ENCODE data around the gene LIPT1. TPM values are rescaled to one million over a fixed set of nuclear protein-coding genes. Genes with fewer than 3 reads are reported as not detected.

Gene LIPT1
- 10.1 TPM for polyA plus RNA-seq (2013)

DNA sequence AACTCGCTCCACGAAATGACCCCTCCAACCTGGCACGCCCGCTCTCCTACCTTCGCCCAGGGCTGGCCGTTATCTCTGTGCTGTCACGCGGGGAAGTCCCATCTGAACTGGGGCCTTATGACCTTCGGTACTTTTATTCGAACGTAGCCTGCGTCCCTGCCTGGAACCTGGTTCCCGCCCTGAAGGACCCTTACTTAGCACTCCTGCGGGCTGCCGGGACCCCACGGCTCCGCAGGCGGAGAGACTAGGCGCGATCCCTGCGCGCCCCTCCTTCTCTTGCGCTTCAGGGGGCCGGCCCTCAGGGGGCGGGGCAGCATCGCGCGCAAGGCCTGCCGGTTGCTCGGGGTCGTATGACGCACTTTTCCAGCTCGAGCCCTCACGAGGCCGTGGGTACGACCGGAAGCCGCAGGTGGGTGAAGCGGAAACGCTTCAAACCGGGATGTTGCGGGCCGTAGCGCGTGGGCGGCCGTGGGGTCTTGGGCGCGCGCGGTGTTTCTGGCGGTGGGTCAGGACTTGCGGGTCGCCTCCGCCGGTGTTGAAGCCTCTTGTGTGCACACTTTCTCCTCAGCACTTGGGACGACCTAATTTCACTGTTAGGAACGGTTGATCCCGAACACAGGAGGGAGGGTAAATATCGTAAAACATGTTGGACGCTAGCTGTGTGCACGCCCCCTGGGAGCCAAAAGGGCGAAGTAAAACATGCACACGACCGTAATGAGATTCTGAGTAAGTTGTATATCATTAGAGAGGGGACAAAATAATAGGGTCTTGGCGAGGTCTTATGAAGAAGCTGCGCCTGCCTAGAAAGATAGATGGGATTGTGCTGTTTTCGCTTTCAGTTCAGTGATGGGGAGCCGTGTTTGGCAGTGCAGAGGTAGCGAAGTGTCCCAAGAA lies at the start of gene LIPT1, which contains the start of gene TSGA10:
TSS of gene LIPT1 (plus strand) at position 325 of the 894 bp plus-strand sequence. CDS start 6,991 bp downstream, outside the sequence.
TSS of gene TSGA10 (minus strand) at position 300 of the 894 bp plus-strand sequence. CDS start 45,503 bp downstream, outside the sequence.
- Histone ChIP-seq H3K36me3 (ENCODE audit: control insufficient read depth in 4 of 4, insufficient read depth in 4 of 4, low read length in 3 of 4) (peaks cover 0 to 10% (median 4%) of the 10 kb centered on the region in 4 experiments), H3K27me3 (replicated peaks in 2 of 5; ENCODE audit: control insufficient read depth in 4 of 5, insufficient read depth in 5 of 5, low read length in 4 of 5) (no peaks in the 10 kb centered on the region), H3K9me3 (ENCODE audit: control extremely low read depth in 1 of 5, control insufficient read depth in 4 of 5, insufficient read depth in 2 of 5, low read depth in 1 of 5, low read length in 4 of 5) (no peaks in the 10 kb centered on the region), H3K4me3 (ENCODE audit: control insufficient read depth in 1 of 7, extremely low read depth in 1 of 7, insufficient read depth in 4 of 7, low read depth in 2 of 7, low read length in 6 of 7) (peak within 1 kb of the TSS; percentile 47 to 99 (median 91)), H3K27ac (ENCODE audit: insufficient read depth in 1 of 2, low read depth in 1 of 2, low read length in 2 of 2, poor library complexity in 1 of 2, severe bottlenecking in 2 of 2) (peak within 1 kb of the TSS; percentile 71 to 88), H3K4me1 (ENCODE audit: control extremely low read depth in 1 of 4, control insufficient read depth in 4 of 4, insufficient read depth in 4 of 4, low read length in 3 of 4) (peaks cover 10 to 28% (median 19%) of the 10 kb centered on the region in 4 experiments)
- 0% methylated on average over 59 of the region's 70 CpGs for WGBS (ENCODE audit: insufficient coverage)
- peak; percentile 94 to 97 (median 96) for DNase-seq
- ChIA-PET POLR2A (interaction anchor here (1.4 to 1.7 kb wide), 2 partner anchors 13 to 25 kb away, joined by 4 to 7 read pairs; partner anchors contain the start of gene C2orf15), CTCF (interaction anchor here (1.2 to 1.9 kb wide), 4 partner anchors 10 to 182 kb away, joined by 3 to 5 read pairs (median 4); partner anchors contain the start of gene EIF5B)

DNA sequence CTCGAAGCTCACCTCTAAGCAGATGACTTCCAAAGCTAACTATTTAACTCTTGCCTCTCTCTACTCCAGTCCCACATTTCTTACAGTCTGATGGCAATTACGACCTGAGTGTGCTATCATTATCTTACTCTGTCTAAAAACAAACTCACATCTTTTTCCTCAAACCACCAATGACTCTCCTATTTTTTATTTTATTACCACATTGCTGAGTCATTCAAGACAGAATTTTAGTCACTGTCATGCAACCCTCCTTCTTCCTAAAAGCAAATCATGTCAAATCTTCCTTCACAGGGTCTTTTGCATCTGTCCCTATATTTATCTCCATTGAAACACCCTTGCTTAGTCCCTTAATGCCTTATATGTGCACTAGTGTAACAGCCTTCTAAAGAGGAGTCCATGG lies 47.9 kb upstream of the LIPT1 start:
- H3K36me3 ChIP-seq (ENCODE audit: control insufficient read depth in 4 of 4, insufficient read depth in 4 of 4, low read length in 3 of 4): no peaks in the 10 kb centered on the region
- peaks cover 0 to 21% (median 4%) of the 10 kb centered on the region in 4 experiments for H3K4me1 ChIP-seq (ENCODE audit: control extremely low read depth in 1 of 4, control insufficient read depth in 4 of 4, insufficient read depth in 4 of 4, low read length in 3 of 4)
- WGBS (ENCODE audit: insufficient coverage): 63% methylated on average over 2 of the region's 2 CpGs
- no peaks in the 10 kb centered on the region for H3K27me3 ChIP-seq (replicated peaks in 2 of 5; ENCODE audit: control insufficient read depth in 4 of 5, insufficient read depth in 5 of 5, low read length in 4 of 5)
- CTCF ChIA-PET: no interaction called here
- H3K9me3 ChIP-seq (ENCODE audit: control extremely low read depth in 1 of 5, control insufficient read depth in 4 of 5, insufficient read depth in 2 of 5, low read depth in 1 of 5, low read length in 4 of 5): no peaks in the 10 kb centered on the region
- no peak overlapping the region for H3K27ac ChIP-seq (ENCODE audit: insufficient read depth in 1 of 2, low read depth in 1 of 2, low read length in 2 of 2, poor library complexity in 1 of 2, severe bottlenecking in 2 of 2)
- peak; percentile 23 to 77 (median 73) for DNase-seq
- POLR2A ChIA-PET: interaction anchor here (0.5 kb wide), 1 partner anchor 868 kb away, joined by 3 read pairs; no protein-coding TSS in a partner anchor
- no peak overlapping the region for H3K4me3 ChIP-seq (ENCODE audit: control insufficient read depth in 1 of 7, extremely low read depth in 1 of 7, insufficient read depth in 4 of 7, low read depth in 2 of 7, low read length in 6 of 7)

DNA sequence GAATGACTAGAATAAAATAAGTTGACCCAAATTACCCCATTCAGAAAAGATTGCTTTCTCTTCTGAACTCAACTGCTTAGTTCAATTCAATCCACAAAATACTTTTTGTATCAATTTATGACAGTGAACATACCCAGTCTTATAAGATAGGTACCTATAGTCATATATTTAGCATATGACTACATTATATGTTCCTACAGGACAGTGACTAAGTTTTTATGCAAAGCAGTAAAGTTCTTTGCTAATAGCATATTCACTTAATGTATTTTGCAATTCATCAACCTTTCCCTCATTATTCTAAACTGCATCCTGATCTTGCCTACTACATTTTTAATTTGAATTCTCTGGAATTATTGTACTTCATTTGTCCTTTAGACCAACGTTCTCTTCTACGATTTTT lies 43.5 kb upstream of the LIPT1 start:
- WGBS (ENCODE audit: insufficient coverage): no CpG with 5 or more reads among the region's 2 CpGs
- ChIA-PET POLR2A (no interaction called here), CTCF (no interaction called here)
- Histone ChIP-seq H3K9me3 (ENCODE audit: control extremely low read depth in 1 of 5, control insufficient read depth in 4 of 5, insufficient read depth in 2 of 5, low read depth in 1 of 5, low read length in 4 of 5) (no peaks in the 10 kb centered on the region), H3K36me3 (ENCODE audit: control insufficient read depth in 4 of 4, insufficient read depth in 4 of 4, low read length in 3 of 4) (no peaks in the 10 kb centered on the region), H3K27ac (ENCODE audit: insufficient read depth in 1 of 2, low read depth in 1 of 2, low read length in 2 of 2, poor library complexity in 1 of 2, severe bottlenecking in 2 of 2) (no peak overlapping the region), H3K4me1 (ENCODE audit: control extremely low read depth in 1 of 4, control insufficient read depth in 4 of 4, insufficient read depth in 4 of 4, low read length in 3 of 4) (peaks cover 0 to 12% (median 4%) of the 10 kb centered on the region in 4 experiments), H3K4me3 (ENCODE audit: control insufficient read depth in 1 of 7, extremely low read depth in 1 of 7, insufficient read depth in 4 of 7, low read depth in 2 of 7, low read length in 6 of 7) (no peak overlapping the region), H3K27me3 (replicated peaks in 2 of 5; ENCODE audit: control insufficient read depth in 4 of 5, insufficient read depth in 5 of 5, low read length in 4 of 5) (no peaks in the 10 kb centered on the region)
- DNase-seq: no peak

DNA sequence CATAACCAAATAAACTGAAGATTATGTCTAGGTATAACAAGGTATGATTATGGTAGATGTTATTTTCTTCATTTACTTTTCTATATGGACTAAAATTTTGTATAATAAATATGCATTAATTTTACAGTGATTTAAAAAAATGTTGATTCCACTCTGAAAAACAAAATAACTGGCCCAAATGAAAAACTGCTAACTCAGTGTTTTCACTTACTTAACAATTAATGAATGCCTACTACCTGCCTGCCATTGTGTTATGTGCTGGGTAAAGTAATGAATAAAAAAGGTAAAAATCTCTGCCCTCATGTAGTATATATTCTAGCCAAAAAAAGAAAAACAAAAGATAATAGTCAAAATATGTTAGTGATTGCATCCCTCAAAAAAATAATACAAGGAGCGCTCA lies 42.8 kb upstream of the LIPT1 start:
- Histone ChIP-seq H3K9me3 (ENCODE audit: control extremely low read depth in 1 of 5, control insufficient read depth in 4 of 5, insufficient read depth in 2 of 5, low read depth in 1 of 5, low read length in 4 of 5) (no peaks in the 10 kb centered on the region), H3K27ac (ENCODE audit: insufficient read depth in 1 of 2, low read depth in 1 of 2, low read length in 2 of 2, poor library complexity in 1 of 2, severe bottlenecking in 2 of 2) (no peak overlapping the region), H3K4me1 (ENCODE audit: control extremely low read depth in 1 of 4, control insufficient read depth in 4 of 4, insufficient read depth in 4 of 4, low read length in 3 of 4) (peaks cover 0 to 6% (median under 1%) of the 10 kb centered on the region in 4 experiments), H3K27me3 (replicated peaks in 2 of 5; ENCODE audit: control insufficient read depth in 4 of 5, insufficient read depth in 5 of 5, low read length in 4 of 5) (no peaks in the 10 kb centered on the region), H3K36me3 (ENCODE audit: control insufficient read depth in 4 of 4, insufficient read depth in 4 of 4, low read length in 3 of 4) (no peaks in the 10 kb centered on the region), H3K4me3 (ENCODE audit: control insufficient read depth in 1 of 7, extremely low read depth in 1 of 7, insufficient read depth in 4 of 7, low read depth in 2 of 7, low read length in 6 of 7) (no peak overlapping the region)
- WGBS (ENCODE audit: insufficient coverage): no CpG with 5 or more reads among the region's 1 CpG
- POLR2A ChIA-PET: interaction anchor here (0.7 kb wide), 1 partner anchor 23 kb away, joined by 3 read pairs; no protein-coding TSS in a partner anchor
- CTCF ChIA-PET: interaction anchor here (0.6 kb wide), 1 partner anchor 403 kb away, joined by 3 read pairs; no protein-coding TSS in a partner anchor
- DNase-seq: no peak

DNA sequence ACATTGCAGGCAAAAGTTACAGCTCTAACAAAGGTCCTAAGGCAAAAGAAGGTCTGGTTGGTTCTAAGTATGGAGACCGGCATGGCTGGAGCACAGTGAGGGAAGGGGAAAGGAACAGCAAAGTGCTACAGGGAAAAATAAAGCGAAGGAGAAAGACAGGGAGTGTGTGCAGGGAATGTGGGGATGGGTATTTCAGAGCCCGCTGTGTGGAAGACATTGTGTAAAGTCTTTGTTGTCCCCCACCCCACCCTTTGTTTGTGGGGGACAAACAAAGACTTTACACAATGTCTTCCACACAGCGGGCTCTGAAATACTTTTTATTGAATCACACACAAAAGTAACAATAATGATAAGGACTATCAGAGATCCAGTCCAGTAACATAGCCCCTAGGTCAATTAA lies 42.1 kb upstream of the LIPT1 start:
- no peak overlapping the region for H3K27ac ChIP-seq (ENCODE audit: insufficient read depth in 1 of 2, low read depth in 1 of 2, low read length in 2 of 2, poor library complexity in 1 of 2, severe bottlenecking in 2 of 2)
- no peaks in the 10 kb centered on the region for H3K4me1 ChIP-seq (ENCODE audit: control extremely low read depth in 1 of 4, control insufficient read depth in 4 of 4, insufficient read depth in 4 of 4, low read length in 3 of 4)
- no peaks in the 10 kb centered on the region for H3K27me3 ChIP-seq (replicated peaks in 2 of 5; ENCODE audit: control insufficient read depth in 4 of 5, insufficient read depth in 5 of 5, low read length in 4 of 5)
- H3K9me3 ChIP-seq (ENCODE audit: control extremely low read depth in 1 of 5, control insufficient read depth in 4 of 5, insufficient read depth in 2 of 5, low read depth in 1 of 5, low read length in 4 of 5): no peaks in the 10 kb centered on the region
- ChIA-PET POLR2A (interaction anchor here (0.7 kb wide), 1 partner anchor 23 kb away, joined by 3 read pairs; no protein-coding TSS in a partner anchor), CTCF (interaction anchor here (0.6 kb wide), 1 partner anchor 402 kb away, joined by 3 read pairs; no protein-coding TSS in a partner anchor)
- 100% methylated on average over 2 of the region's 4 CpGs for WGBS (ENCODE audit: insufficient coverage)
- H3K4me3 ChIP-seq (ENCODE audit: control insufficient read depth in 1 of 7, extremely low read depth in 1 of 7, insufficient read depth in 4 of 7, low read depth in 2 of 7, low read length in 6 of 7): no peak overlapping the region
- H3K36me3 ChIP-seq (ENCODE audit: control insufficient read depth in 4 of 4, insufficient read depth in 4 of 4, low read length in 3 of 4): no peaks in the 10 kb centered on the region
- no peak for DNase-seq

DNA sequence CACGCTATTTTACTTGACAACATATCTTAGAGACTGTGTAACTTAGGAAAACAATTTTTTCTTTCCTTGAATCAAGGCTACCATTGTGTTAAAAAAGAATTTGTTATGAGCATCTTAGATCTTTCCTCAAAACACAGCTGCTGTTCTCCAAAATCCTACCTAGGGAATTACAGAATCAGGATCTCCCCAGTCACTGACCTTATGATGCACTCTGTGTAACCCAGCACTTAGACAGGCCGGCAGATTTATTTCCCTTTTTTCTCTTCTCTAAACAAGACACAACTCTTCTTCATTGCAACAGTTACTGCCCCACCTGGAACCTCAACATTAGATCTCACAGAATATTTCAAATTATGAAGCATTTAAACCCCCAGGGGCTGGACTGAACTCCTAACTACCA lies 26.8 kb upstream of the LIPT1 start:
- ChIA-PET CTCF (no interaction called here), POLR2A (no interaction called here)
- WGBS (ENCODE audit: insufficient coverage): 92% methylated on average over 1 of the region's 2 CpGs

More for the DNA sequence above, 26.8 kb upstream of the LIPT1 start:
- DNase-seq: no peak
- H3K9me3 ChIP-seq (ENCODE audit: control extremely low read depth in 1 of 5, control insufficient read depth in 4 of 5, insufficient read depth in 2 of 5, low read depth in 1 of 5, low read length in 4 of 5): peaks cover 0 to 28% (median 8%) of the 10 kb centered on the region in 5 experiments
- no peak overlapping the region for H3K4me3 ChIP-seq (ENCODE audit: control insufficient read depth in 1 of 7, extremely low read depth in 1 of 7, insufficient read depth in 4 of 7, low read depth in 2 of 7, low read length in 6 of 7)
- H3K4me1 ChIP-seq (ENCODE audit: control extremely low read depth in 1 of 4, control insufficient read depth in 4 of 4, insufficient read depth in 4 of 4, low read length in 3 of 4): no peaks in the 10 kb centered on the region
- H3K27ac ChIP-seq (ENCODE audit: insufficient read depth in 1 of 2, low read depth in 1 of 2, low read length in 2 of 2, poor library complexity in 1 of 2, severe bottlenecking in 2 of 2): no peak overlapping the region
- peaks cover 0 to 12% (median 6%) of the 10 kb centered on the region in 4 experiments for H3K36me3 ChIP-seq (ENCODE audit: control insufficient read depth in 4 of 4, insufficient read depth in 4 of 4, low read length in 3 of 4)
- no peaks in the 10 kb centered on the region for H3K27me3 ChIP-seq (replicated peaks in 2 of 5; ENCODE audit: control insufficient read depth in 4 of 5, insufficient read depth in 5 of 5, low read length in 4 of 5)
